ENCODE data around the gene PADI3. TPM values are rescaled to one million over a fixed set of nuclear protein-coding genes. Genes with fewer than 3 reads are reported as not detected.

The PADI3 gene
- total and polyA plus RNA-seq, 4 donors, result 0.13 TPM; not detected in 3

GRCh38 chr1:17306407-17306806, 57.5 kb downstream of the PADI3 start:
- no peak overlapping the region for H3K27ac ChIP-seq (ENCODE audit: low read depth in 1 of 2, low read length in 1 of 2)
- no peak overlapping the region for H3K9ac ChIP-seq (ENCODE audit: insufficient read depth in 1 of 2, low read length in 2 of 2)
- H3K4me3 ChIP-seq, result no peak overlapping the region
- DNase-seq, result no peak
- TF ChIP-seq, protein P1, sequence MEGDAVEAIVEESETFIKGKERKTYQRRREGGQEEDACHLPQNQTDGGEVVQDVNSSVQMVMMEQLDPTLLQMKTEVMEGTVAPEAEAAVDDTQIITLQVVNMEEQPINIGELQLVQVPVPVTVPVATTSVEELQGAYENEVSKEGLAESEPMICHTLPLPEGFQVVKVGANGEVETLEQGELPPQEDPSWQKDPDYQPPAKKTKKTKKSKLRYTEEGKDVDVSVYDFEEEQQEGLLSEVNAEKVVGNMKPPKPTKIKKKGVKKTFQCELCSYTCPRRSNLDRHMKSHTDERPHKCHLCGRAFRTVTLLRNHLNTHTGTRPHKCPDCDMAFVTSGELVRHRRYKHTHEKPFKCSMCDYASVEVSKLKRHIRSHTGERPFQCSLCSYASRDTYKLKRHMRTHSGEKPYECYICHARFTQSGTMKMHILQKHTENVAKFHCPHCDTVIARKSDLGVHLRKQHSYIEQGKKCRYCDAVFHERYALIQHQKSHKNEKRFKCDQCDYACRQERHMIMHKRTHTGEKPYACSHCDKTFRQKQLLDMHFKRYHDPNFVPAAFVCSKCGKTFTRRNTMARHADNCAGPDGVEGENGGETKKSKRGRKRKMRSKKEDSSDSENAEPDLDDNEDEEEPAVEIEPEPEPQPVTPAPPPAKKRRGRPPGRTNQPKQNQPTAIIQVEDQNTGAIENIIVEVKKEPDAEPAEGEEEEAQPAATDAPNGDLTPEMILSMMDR (IDR thresholded peaks at IDR 0.05; ENCODE audit: control extremely low read depth, extremely low read depth), result no peak
- H3K36me3 ChIP-seq (ENCODE audit: control insufficient read depth in 4 of 4, insufficient read depth in 4 of 4, low read length in 4 of 4), result no peaks in the 10 kb centered on the region
- H3K4me1 ChIP-seq (ENCODE audit: control insufficient read depth in 5 of 5, insufficient read depth in 5 of 5, low read length in 5 of 5), result peaks cover 0 to 5% (median 0%) of the 10 kb centered on the region in 5 donors
- ATAC-seq (ENCODE audit: insufficient read depth, low FRiP score), result no peak
- 69 to 80% methylated on average over 6 of the region's 6 CpGs for WGBS, 2 donors
- H3K27me3 ChIP-seq (ENCODE audit: control insufficient read depth in 3 of 3, insufficient read depth in 3 of 3, low read length in 2 of 3), result peaks cover 0 to 3% (median 0%) of the 10 kb centered on the region in 3 donors
- peaks cover 0 to 15% (median 3%) of the 10 kb centered on the region in 4 donors for H3K9me3 ChIP-seq (ENCODE audit: control insufficient read depth in 4 of 4, insufficient read depth in 3 of 4, low read length in 3 of 4)

DNA sequence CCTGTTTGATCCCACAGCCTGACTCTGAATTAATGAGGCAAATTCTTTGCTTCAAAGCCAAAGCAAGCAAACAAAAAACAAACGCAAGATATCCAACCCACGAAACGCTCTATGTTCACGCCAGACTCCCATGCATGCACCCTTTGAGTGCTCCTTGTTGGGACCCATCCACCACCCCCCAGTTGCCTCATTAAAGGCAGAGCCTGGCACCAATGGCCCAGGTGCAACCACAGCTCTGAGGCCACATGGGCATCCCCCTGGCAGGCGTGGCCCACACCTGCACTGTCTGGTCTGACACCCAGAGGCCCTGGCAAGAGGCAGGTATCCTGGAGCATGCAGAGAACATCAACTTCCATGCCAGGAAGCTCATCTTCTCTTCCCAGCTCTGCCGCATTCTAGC, 58.0 kb downstream of the PADI3 start:
- Histone ChIP-seq H3K27ac (ENCODE audit: low read depth in 1 of 2, low read length in 1 of 2) (no peak overlapping the region), H3K36me3 (ENCODE audit: control insufficient read depth in 4 of 4, insufficient read depth in 4 of 4, low read length in 4 of 4) (no peaks in the 10 kb centered on the region), H3K9ac (ENCODE audit: insufficient read depth in 1 of 2, low read length in 2 of 2) (no peak overlapping the region), H3K9me3 (ENCODE audit: control insufficient read depth in 4 of 4, insufficient read depth in 3 of 4, low read length in 3 of 4) (peaks cover 0 to 11% (median under 1%) of the 10 kb centered on the region in 4 donors), H3K27me3 (ENCODE audit: control insufficient read depth in 3 of 3, insufficient read depth in 3 of 3, low read length in 2 of 3) (peaks cover 0 to 3% (median 0%) of the 10 kb centered on the region in 3 donors), H3K4me3 (no peak overlapping the region), H3K4me1 (ENCODE audit: control insufficient read depth in 5 of 5, insufficient read depth in 5 of 5, low read length in 5 of 5) (peaks cover 0 to 5% (median 0%) of the 10 kb centered on the region in 5 donors)
- WGBS, 2 donors, result 39 to 56% methylated on average over 6 of the region's 6 CpGs
- ATAC-seq (ENCODE audit: insufficient read depth, low FRiP score), result no peak
- TF ChIP-seq, protein P1 (IDR thresholded peaks at IDR 0.05; ENCODE audit: control extremely low read depth, extremely low read depth), result no peak
- DNase-seq, result no peak

DNA sequence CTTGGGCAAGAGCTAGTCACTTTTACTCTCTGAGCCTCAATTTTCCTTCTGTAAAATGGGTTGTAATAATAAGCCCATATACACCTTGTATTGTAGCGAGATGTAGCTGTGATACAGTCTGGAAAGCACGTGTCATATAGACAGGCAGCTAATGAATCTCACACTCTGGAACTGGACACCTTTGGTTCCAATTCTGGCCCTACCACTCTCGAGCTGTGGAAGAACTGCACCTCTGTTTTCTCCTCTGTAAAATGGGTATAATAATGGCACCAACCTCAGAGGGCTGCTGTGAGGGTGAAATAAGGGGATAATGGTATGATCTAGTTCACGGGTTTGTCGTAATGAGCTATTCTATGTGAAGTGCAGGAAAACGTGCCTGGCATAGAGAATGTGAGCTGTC, 58.4 kb downstream of the PADI3 start:
- no peak overlapping the region for H3K27ac ChIP-seq (ENCODE audit: low read depth in 1 of 2, low read length in 1 of 2)
- DNase-seq (no peak), ATAC-seq (ENCODE audit: insufficient read depth, low FRiP score) (no peak)
- H3K9me3 ChIP-seq (ENCODE audit: control insufficient read depth in 4 of 4, insufficient read depth in 3 of 4, low read length in 3 of 4), result peaks cover 0 to 8% (median 0%) of the 10 kb centered on the region in 4 donors
- no peak overlapping the region for H3K9ac ChIP-seq (ENCODE audit: insufficient read depth in 1 of 2, low read length in 2 of 2)
- H3K36me3 ChIP-seq (ENCODE audit: control insufficient read depth in 4 of 4, insufficient read depth in 4 of 4, low read length in 4 of 4), result no peaks in the 10 kb centered on the region
- 84 to 87% methylated on average over 6 of the region's 6 CpGs for WGBS, 2 donors
- TF ChIP-seq, protein P1 (IDR thresholded peaks at IDR 0.05; ENCODE audit: control extremely low read depth, extremely low read depth), result no peak
- H3K27me3 ChIP-seq (ENCODE audit: control insufficient read depth in 3 of 3, insufficient read depth in 3 of 3, low read length in 2 of 3), result peaks cover 0 to 3% (median 0%) of the 10 kb centered on the region in 3 donors
- H3K4me3 ChIP-seq, result no peak overlapping the region
- peaks cover 0 to 5% (median 0%) of the 10 kb centered on the region in 5 donors for H3K4me1 ChIP-seq (ENCODE audit: control insufficient read depth in 5 of 5, insufficient read depth in 5 of 5, low read length in 5 of 5)

- H3K9me3 ChIP-seq (ENCODE audit: control insufficient read depth in 4 of 4, insufficient read depth in 3 of 4, low read length in 3 of 4), result peaks cover 0 to 6% (median 0%) of the 10 kb centered on the region in 4 donors
- DNase-seq, result no peak
- H3K27me3 ChIP-seq (ENCODE audit: control insufficient read depth in 3 of 3, insufficient read depth in 3 of 3, low read length in 2 of 3), result peaks cover 0 to 3% (median 0%) of the 10 kb centered on the region in 3 donors
- no peak within 1 kb of the TSS for H3K27ac ChIP-seq (ENCODE audit: low read depth in 1 of 2, low read length in 1 of 2)
- ATAC-seq (ENCODE audit: insufficient read depth, low FRiP score), result no peak
- no peaks in the 10 kb centered on the region for H3K36me3 ChIP-seq (ENCODE audit: control insufficient read depth in 4 of 4, insufficient read depth in 4 of 4, low read length in 4 of 4)
- TF ChIP-seq, protein P1 (IDR thresholded peaks at IDR 0.05; ENCODE audit: control extremely low read depth, extremely low read depth), result no peak
- WGBS, 2 donors, result 26 to 40% methylated on average over 8 of the region's 8 CpGs
- H3K4me3 ChIP-seq, result no peak within 1 kb of the TSS
- H3K4me1 ChIP-seq (ENCODE audit: control insufficient read depth in 5 of 5, insufficient read depth in 5 of 5, low read length in 5 of 5), result peaks cover 0 to 5% (median 0%) of the 10 kb centered on the region in 5 donors
- no peak within 1 kb of the TSS for H3K9ac ChIP-seq (ENCODE audit: insufficient read depth in 1 of 2, low read length in 2 of 2)
These were observed 59.0 kb downstream of the PADI3 start, which contains the start of gene PADI4 for GRCh38 chr1:17307946-17308345. Gene PADI4, plus strand, starts transcription at chr1:17308197. Its CDS starts 26 bp downstream, at chr1:17308223.

Measured in lung (tissue), 12 donors.